ENCODE measurements around the gene ZDBF2. TPM values are rescaled to one million over a fixed set of nuclear protein-coding genes. Genes with fewer than 3 reads are reported as not detected.
"Not testable (repeated sequence)": the region's sequence is repeated elsewhere in the genome, so short reads cannot be mapped to it uniquely, and the experiment has no call there.

Gene ZDBF2
- 10 to 100 TPM in 8 of 12 donors, 1 to 10 TPM in 3, not detected in 1; 7.1 to 17.4 (median 12.6) TPM for polyA plus RNA-seq (ENCODE audit: insufficient read length in 12 of 12)
- long read RNA-seq, donor 1, full-length matches to known transcripts: 1 of 1 reads
- long read RNA-seq, donor 1, partial matches to known transcripts: 0 of 1 reads
- long read RNA-seq, donor 1, other reads (novel, unspliced or antisense): 0 of 1 reads
- long read RNA-seq, donor 2: 0 reads
- long read RNA-seq, donor 3, full-length matches to known transcripts: 2 of 2 reads
- long read RNA-seq, donor 3, partial matches to known transcripts: 0 of 2 reads
- long read RNA-seq, donor 3, other reads (novel, unspliced or antisense): 0 of 2 reads
- long read RNA-seq, donor 4, full-length matches to known transcripts: 1 of 1 reads
- long read RNA-seq, donor 4, partial matches to known transcripts: 0 of 1 reads
- long read RNA-seq, donor 4, other reads (novel, unspliced or antisense): 0 of 1 reads
- long read RNA-seq, donor 5, full-length matches to known transcripts: 1 of 1 reads
- long read RNA-seq, donor 5, partial matches to known transcripts: 0 of 1 reads
- long read RNA-seq, donor 5, other reads (novel, unspliced or antisense): 0 of 1 reads
- long read RNA-seq, donor 6, full-length matches to known transcripts: 1 of 1 reads
- long read RNA-seq, donor 6, partial matches to known transcripts: 0 of 1 reads
- long read RNA-seq, donor 6, other reads (novel, unspliced or antisense): 0 of 1 reads
- long read RNA-seq, donor 7: 0 reads
- long read RNA-seq, donor 8, full-length matches to known transcripts: 2 of 17 reads
- long read RNA-seq, donor 8, partial matches to known transcripts: 15 of 17 reads
- long read RNA-seq, donor 8, other reads (novel, unspliced or antisense): 0 of 17 reads
- long read RNA-seq, donor 9: 0 reads
- long read RNA-seq, donor 10, full-length matches to known transcripts: 1 of 1 reads
- long read RNA-seq, donor 10, partial matches to known transcripts: 0 of 1 reads
- long read RNA-seq, donor 10, other reads (novel, unspliced or antisense): 0 of 1 reads
- long read RNA-seq, donor 11, full-length matches to known transcripts: 1 of 1 reads
- long read RNA-seq, donor 11, partial matches to known transcripts: 0 of 1 reads
- long read RNA-seq, donor 11, other reads (novel, unspliced or antisense): 0 of 1 reads

GRCh38 chr2:206274434-206275311, at the start of gene ZDBF2:
Gene ZDBF2 (plus strand): TSS chr2:206274663. CDS start chr2:206281850, 7,187 bp downstream.
- DNase-seq: peak; percentile 71

- DNase-seq: no peak
These were observed 48.8 kb upstream of the ZDBF2 start for GRCh38 chr2:206225435-206226232.

- not testable (repeated sequence) for DNase-seq
These were observed 45.8 kb upstream of the ZDBF2 start for GRCh38 chr2:206228636-206229035.

- DNase-seq: no peak
These were observed 44.8 kb upstream of the ZDBF2 start for GRCh38 chr2:206229642-206230041.

GRCh38 chr2:206230060-206230762, 44.3 kb upstream of the ZDBF2 start:
- no peak for DNase-seq

GRCh38 chr2:206231669-206232286, 42.7 kb upstream of the ZDBF2 start:
- no peak for DNase-seq

- DNase-seq: peak; percentile 24
These were observed 42.0 kb upstream of the ZDBF2 start for GRCh38 chr2:206232287-206233035.

GRCh38 chr2:206239157-206239556, 35.3 kb upstream of the ZDBF2 start:
- no peak for DNase-seq

- no peak for DNase-seq
These were observed 34.1 kb upstream of the ZDBF2 start for GRCh38 chr2:206240327-206240726.

GRCh38 chr2:206241736-206242135, 32.7 kb upstream of the ZDBF2 start:
- no peak for DNase-seq

GRCh38 chr2:206245265-206245672, 29.2 kb upstream of the ZDBF2 start:
- no peak for DNase-seq

- no peak for DNase-seq
These were observed 24.2 kb upstream of the ZDBF2 start for GRCh38 chr2:206250041-206250897.

GRCh38 chr2:206253125-206253776, 21.2 kb upstream of the ZDBF2 start:
- no peak for DNase-seq

- DNase-seq: no peak
These were observed 20.7 kb upstream of the ZDBF2 start for GRCh38 chr2:206253777-206254166.

GRCh38 chr2:206255003-206255402, 19.5 kb upstream of the ZDBF2 start:
- no peak for DNase-seq

- no peak for DNase-seq
These were observed 17.7 kb upstream of the ZDBF2 start for GRCh38 chr2:206256706-206257205.

GRCh38 chr2:206257350-206257749, 17.1 kb upstream of the ZDBF2 start:
- no peak for DNase-seq
